ENCODE results near the gene CPLANE2. TPM values are rescaled to one million over a fixed set of nuclear protein-coding genes. Genes with fewer than 3 reads are reported as not detected.

CPLANE2 gene
- total RNA-seq, 1 experiment from 2014 or later = 6.3 TPM

DNA sequence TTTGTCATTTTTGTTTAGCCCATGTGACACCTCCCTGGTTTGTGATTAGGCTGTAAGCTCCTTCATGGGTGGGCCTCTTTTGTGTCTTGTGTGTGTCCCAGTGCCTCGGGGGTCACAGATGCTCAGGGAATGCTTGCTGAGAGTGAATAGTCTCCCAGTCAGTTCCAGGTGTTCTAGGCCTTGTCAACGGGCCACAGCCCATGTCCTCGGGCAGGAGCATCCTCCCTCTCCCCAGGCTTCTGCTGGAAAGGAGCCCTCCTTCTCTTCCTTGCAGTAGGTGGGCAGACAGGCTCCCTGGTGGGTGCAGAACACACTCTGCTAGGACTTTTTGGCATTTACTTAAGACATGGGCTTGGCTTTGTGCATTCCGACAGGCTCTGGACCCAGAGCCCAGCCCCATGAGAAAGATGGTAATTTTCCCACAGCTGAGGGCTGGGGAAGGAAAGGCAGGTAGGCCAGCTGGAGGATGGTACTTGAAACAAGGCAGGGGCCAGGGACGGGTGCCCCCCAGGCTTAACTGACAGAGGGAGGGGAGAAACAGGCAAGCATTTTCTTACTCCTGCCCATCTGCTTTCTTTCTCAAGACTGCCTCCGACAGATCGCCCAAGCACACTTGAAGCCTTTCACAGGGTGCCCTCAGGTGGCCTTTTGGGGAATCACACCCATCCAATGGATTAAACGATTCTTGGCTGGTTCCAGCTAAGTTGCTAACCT lies 7.1 kb upstream of the CPLANE2 start:
- Histone ChIP-seq H4K20me1 (ENCODE audit: control insufficient read depth, insufficient read depth, insufficient read length) (no peaks in the 10 kb centered on the region), H2BK20ac (ENCODE audit: low read depth, low read length, poor library complexity, severe bottlenecking) (no peak overlapping the region), H4K5ac (ENCODE audit: insufficient read length, low read depth, low read length) (no peak overlapping the region), H3T11ph (ENCODE audit: low read length) (no peak overlapping the region), H2BK120ac (ENCODE audit: low read depth, low read length, poor library complexity, severe bottlenecking) (no peak overlapping the region), H3K79me2 (ENCODE audit: insufficient read depth, low read length) (no peaks in the 10 kb centered on the region), H4K8ac (replicated peaks; ENCODE audit: insufficient read length, low read depth, low read length) (no peak overlapping the region), H3K27ac (ENCODE audit: insufficient read length, low read depth, low read length) (no peak overlapping the region), H3K23me2 (ENCODE audit: insufficient read length, low read depth, low read length, poor library complexity, severe bottlenecking) (no peaks in the 10 kb centered on the region), H4K91ac (ENCODE audit: insufficient read length, low read depth, low read length) (no peak overlapping the region), H3K18ac (ENCODE audit: insufficient read length, low read depth, low read length) (no peak overlapping the region), H2AK5ac (ENCODE audit: insufficient read length, low read length) (no peak overlapping the region), H2BK15ac (ENCODE audit: low read depth, low read length) (no peak overlapping the region), H3K4me1 (ENCODE audit: insufficient read depth, low read length) (no peaks in the 10 kb centered on the region), H3K9me3 (ENCODE audit: control insufficient read depth, low read depth, low read length) (no peaks in the 10 kb centered on the region), H3K14ac (ENCODE audit: insufficient read depth, low read length) (no peak overlapping the region), H2AFZ (ENCODE audit: low read length) (no peak overlapping the region), H3K9ac (ENCODE audit: extremely low read depth, insufficient read length, low read length) (no peak overlapping the region), H3K27me3 (ENCODE audit: insufficient read depth, low read length) (no peaks in the 10 kb centered on the region), H3K79me1 (ENCODE audit: insufficient read depth, low read depth, low read length, poor library complexity, severe bottlenecking) (no peaks in the 10 kb centered on the region), H2BK12ac (ENCODE audit: insufficient read length, low read depth, low read length) (no peak overlapping the region), H3K56ac (ENCODE audit: insufficient read length, low read depth, low read length) (no peak overlapping the region), H3K4ac (ENCODE audit: low read depth, low read length) (no peak overlapping the region), H3K4me2 (ENCODE audit: insufficient read depth, insufficient read length, low read length) (no peak overlapping the region), H3K23ac (ENCODE audit: insufficient read length, low read depth, low read length) (no peak overlapping the region), H2BK5ac (ENCODE audit: insufficient read length, low read length) (no peak overlapping the region)
- Mint-ChIP-seq H3K27me3 (ENCODE audit: low read depth) (no peaks in the 10 kb centered on the region), H3K36me3 (ENCODE audit: insufficient read depth in 1 of 3, low read depth in 3 of 3) (peaks cover 0 to 9% (median 0%) of the 10 kb centered on the region in 3 experiments; a peak in 2 of 7 replicates), H3K4me3 (no peak overlapping the region), H3K9me3 (no peaks in the 10 kb centered on the region), H3K27ac (peak overlapping the region in 1 of 3 experiments; percentile 87; a peak in 1 of 7 replicates), H3K4me1 (peaks cover 4 to 8% of the 10 kb centered on the region in 2 experiments)
- TF ChIP-seq, protein P1, sequence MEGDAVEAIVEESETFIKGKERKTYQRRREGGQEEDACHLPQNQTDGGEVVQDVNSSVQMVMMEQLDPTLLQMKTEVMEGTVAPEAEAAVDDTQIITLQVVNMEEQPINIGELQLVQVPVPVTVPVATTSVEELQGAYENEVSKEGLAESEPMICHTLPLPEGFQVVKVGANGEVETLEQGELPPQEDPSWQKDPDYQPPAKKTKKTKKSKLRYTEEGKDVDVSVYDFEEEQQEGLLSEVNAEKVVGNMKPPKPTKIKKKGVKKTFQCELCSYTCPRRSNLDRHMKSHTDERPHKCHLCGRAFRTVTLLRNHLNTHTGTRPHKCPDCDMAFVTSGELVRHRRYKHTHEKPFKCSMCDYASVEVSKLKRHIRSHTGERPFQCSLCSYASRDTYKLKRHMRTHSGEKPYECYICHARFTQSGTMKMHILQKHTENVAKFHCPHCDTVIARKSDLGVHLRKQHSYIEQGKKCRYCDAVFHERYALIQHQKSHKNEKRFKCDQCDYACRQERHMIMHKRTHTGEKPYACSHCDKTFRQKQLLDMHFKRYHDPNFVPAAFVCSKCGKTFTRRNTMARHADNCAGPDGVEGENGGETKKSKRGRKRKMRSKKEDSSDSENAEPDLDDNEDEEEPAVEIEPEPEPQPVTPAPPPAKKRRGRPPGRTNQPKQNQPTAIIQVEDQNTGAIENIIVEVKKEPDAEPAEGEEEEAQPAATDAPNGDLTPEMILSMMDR (conservative IDR thresholded peaks at IDR 0.05) = peak; percentile 88
- peak; percentile 78 for DNase-seq
- WGBS (ENCODE audit: extremely low coverage, insufficient read length, low lambda C conversion rate) = no CpG with 5 or more reads among the region's 8 CpGs

All from H9 (cell line).